Measurements from ENCODE around the gene IL18BP. TPM values are rescaled to one million over a fixed set of nuclear protein-coding genes. Genes with fewer than 3 reads are reported as not detected.
A peak's percentile ranks its signal among the peaks of the same experiment; 100 is the strongest.

Gene IL18BP
- polyA plus RNA-seq, 4 donors = 6.7 to 13.6 (median 9.2) TPM

GRCh38 chr11:72040491-72041363 lies 42.0 kb downstream of the IL18BP start:
- DNase-seq (ENCODE audit: low read depth in 4 of 4, low spot score in 3 of 4) = peak; percentile 91 to 93 (median 93)

DNA sequence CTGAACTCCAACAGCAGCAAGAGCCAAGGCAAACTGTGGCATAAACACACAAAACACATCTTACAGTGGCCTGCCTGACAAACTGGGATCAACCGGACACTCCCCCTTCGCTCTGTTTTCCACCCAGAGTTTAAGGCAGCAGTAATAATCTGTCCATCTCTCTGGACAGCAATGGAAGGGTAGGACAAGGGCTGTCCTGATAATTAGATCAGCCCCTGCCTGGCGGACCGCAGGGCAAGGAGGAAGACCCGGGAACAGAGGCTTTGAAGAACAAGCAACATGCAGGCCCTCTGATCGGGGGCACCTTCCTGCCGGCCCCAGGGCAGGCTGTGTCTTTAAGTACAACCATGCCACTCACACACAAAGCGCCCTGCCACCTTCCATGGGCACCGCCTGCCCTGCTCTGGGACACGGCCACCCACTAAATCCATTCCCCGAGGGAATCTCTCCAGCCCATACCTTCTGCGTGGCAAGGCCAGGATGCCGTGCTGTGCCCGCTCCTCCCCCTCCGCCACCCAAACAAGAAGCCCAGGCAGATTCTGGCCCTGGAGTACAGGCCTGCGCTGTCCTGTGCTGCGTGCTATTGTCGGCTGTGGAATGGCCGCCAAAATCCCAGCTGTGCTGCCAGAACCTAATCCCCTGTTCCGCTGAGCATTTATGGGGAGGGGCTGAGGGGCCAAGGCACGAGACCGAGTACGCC lies 42.8 kb downstream of the IL18BP start:
- DNase-seq (ENCODE audit: low read depth in 4 of 4, low spot score in 3 of 4) = peak in 2 of 4 donors; percentile 57 to 59

GRCh38 chr11:72042064-72042745 lies 43.5 kb downstream of the IL18BP start:
- no peak for DNase-seq (ENCODE audit: low read depth in 4 of 4, low spot score in 3 of 4)

- DNase-seq (ENCODE audit: low read depth in 4 of 4, low spot score in 3 of 4) = no peak
Measured at GRCh38 chr11:72045849-72046248, 47.1 kb downstream of the IL18BP start.

DNA sequence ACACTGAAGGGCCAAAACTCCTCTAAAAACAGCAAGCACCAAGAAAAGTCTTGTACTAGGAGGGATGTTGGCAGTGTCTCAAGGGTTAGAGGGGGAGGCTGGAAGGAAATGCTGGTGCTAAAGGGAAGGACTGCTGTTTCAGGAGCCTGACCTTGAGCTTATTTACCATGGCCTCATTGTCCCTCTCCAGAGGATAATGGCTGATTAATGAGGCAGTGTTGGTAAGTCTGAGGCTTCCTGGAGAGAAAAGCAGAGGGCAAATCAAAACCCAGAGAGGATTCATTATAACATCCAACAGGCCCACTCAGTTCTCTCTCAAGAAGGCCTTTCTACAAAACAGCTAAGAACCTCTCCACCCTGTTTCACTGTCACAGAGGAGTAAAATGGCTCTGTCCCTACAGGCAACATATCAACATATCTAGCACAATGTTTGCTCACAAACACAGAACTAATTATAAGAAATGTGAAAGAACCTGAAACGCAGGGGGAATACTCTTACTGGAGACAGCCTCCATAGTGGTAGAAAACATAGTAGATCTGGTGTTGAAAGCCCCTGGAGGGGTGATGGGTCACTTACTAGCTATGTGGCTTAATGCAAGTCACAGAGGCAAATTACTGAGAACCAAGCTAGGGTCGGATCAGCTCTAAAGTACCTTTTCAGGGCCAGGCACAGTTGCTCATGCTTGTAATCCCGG lies 50.2 kb downstream of the IL18BP start:
- DNase-seq (ENCODE audit: low read depth in 4 of 4, low spot score in 3 of 4) = no peak

Other genes starting within 250 kb of the IL18BP start
- not detected for gene DEFB108B, start 165.7 kb upstream of the IL18BP start, polyA plus RNA-seq (ENCODE audit: insufficient read length in 4 of 4)
- 1 to 10 TPM in 2 of 4 donors, not detected in 2; 1.2 to 2.6 TPM for gene DEFB131B, start 120.5 kb upstream of the IL18BP start, polyA plus RNA-seq (ENCODE audit: insufficient read length in 4 of 4)
- gene XNDC1N, start 70.3 kb upstream of the IL18BP start, polyA plus RNA-seq (ENCODE audit: insufficient read length in 4 of 4) = 1 to 10 TPM; 5.6 to 8.5 (median 6.5) TPM
- 10 to 100 TPM; 33.4 to 45.1 (median 41.4) TPM for gene RNF121, start 69.9 kb upstream of the IL18BP start, polyA plus RNA-seq (ENCODE audit: insufficient read length in 4 of 4)
- gene NUMA1, start 81.6 kb downstream of the IL18BP start, polyA plus RNA-seq (ENCODE audit: insufficient read length in 4 of 4) = 100 to 1,000 TPM; 232 to 325 (median 266) TPM
- gene LRRC51, start 81.9 kb downstream of the IL18BP start, polyA plus RNA-seq (ENCODE audit: insufficient read length in 4 of 4) = 10 to 100 TPM; 13.0 to 30.4 (median 23.9) TPM
- 100 to 1,000 TPM in 2 of 4 donors, 10 to 100 TPM in 2; 95.8 to 125 (median 104) TPM for gene LAMTOR1, start 104.4 kb downstream of the IL18BP start, polyA plus RNA-seq (ENCODE audit: insufficient read length in 4 of 4)
- not detected for gene TOMT, start 107.0 kb downstream of the IL18BP start, polyA plus RNA-seq (ENCODE audit: insufficient read length in 4 of 4)
- gene ANAPC15, start 113.8 kb downstream of the IL18BP start, polyA plus RNA-seq (ENCODE audit: insufficient read length in 4 of 4) = 10 to 100 TPM; 30.0 to 53.0 (median 47.6) TPM
- gene FOLR3, start 136.8 kb downstream of the IL18BP start, polyA plus RNA-seq (ENCODE audit: insufficient read length in 4 of 4) = 1 to 10 TPM in 3 of 4 donors, not detected in 1; 1.6 to 2.7 (median 2.2) TPM
- 10 to 100 TPM; 11.1 to 54.9 (median 43.2) TPM for gene FOLR1, start 193.2 kb downstream of the IL18BP start, polyA plus RNA-seq (ENCODE audit: insufficient read length in 4 of 4)
- gene FOLR2, start 217.9 kb downstream of the IL18BP start, polyA plus RNA-seq (ENCODE audit: insufficient read length in 4 of 4) = 10 to 100 TPM; 10.4 to 44.4 (median 12.1) TPM
- 100 to 1,000 TPM; 122 to 185 (median 163) TPM for gene INPPL1, start 225.9 kb downstream of the IL18BP start, polyA plus RNA-seq (ENCODE audit: insufficient read length in 4 of 4)
- under 1 TPM in 2 of 4 donors, not detected in 2; 0.34 to 0.42 TPM for gene PHOX2A, start 245.3 kb downstream of the IL18BP start, polyA plus RNA-seq (ENCODE audit: insufficient read length in 4 of 4)

All from left renal pelvis (tissue), 4 donors.